Measurements from ENCODE around the gene PNRC1.
A peak's percentile ranks its signal among the peaks of the same experiment; 100 is the strongest.
"Not testable (repeated sequence)": the region's sequence is repeated elsewhere in the genome, so short reads cannot be mapped to it uniquely, and the experiment has no call there.

Gene PNRC1

GRCh38 chr6:89058627-89059026 lies 21.9 kb upstream of the PNRC1 start:
- DNase-seq, result no peak

- no peak for DNase-seq
Measured at GRCh38 chr6:89059227-89059626, 21.3 kb upstream of the PNRC1 start.

- no peak for DNase-seq
Measured at GRCh38 chr6:89063881-89064280, 16.7 kb upstream of the PNRC1 start.

- not testable (repeated sequence) for DNase-seq
Measured at GRCh38 chr6:89064931-89065330, 15.6 kb upstream of the PNRC1 start.

GRCh38 chr6:89066121-89066520 lies 14.4 kb upstream of the PNRC1 start:
- not testable (repeated sequence) for DNase-seq

GRCh38 chr6:89066940-89067646 lies 13.5 kb upstream of the PNRC1 start:
- no peak for DNase-seq

GRCh38 chr6:89067796-89068195 lies 12.8 kb upstream of the PNRC1 start:
- peak in 1 of 56 donors; percentile 8 for DNase-seq

- no peak for DNase-seq
Measured at GRCh38 chr6:89068695-89069094, 11.9 kb upstream of the PNRC1 start.

GRCh38 chr6:89069536-89070163 lies 10.9 kb upstream of the PNRC1 start:
- no peak for DNase-seq

- DNase-seq, result no peak
Measured at GRCh38 chr6:89071036-89071435, 9.5 kb upstream of the PNRC1 start.

- DNase-seq, result peak in 17 of 56 donors; percentile 3 to 38 (median 15)
Measured at GRCh38 chr6:89073014-89073620, 7.4 kb upstream of the PNRC1 start.

- no peak for DNase-seq
Measured at GRCh38 chr6:89073840-89074239, 6.7 kb upstream of the PNRC1 start.

GRCh38 chr6:89079511-89080234 lies 878 bp upstream of the PNRC1 start:
- peak in 35 of 56 donors; percentile 2 to 70 (median 23) for DNase-seq

GRCh38 chr6:89081129-89081422 lies 525 bp downstream of the PNRC1 start:
- DNase-seq, result peak in 1 of 56 donors; percentile 65

GRCh38 chr6:89081423-89082322 lies 1.1 kb downstream of the PNRC1 start:
- peak; percentile 55 to 99 (median 95) for DNase-seq

- no peak for DNase-seq
Measured at GRCh38 chr6:89082486-89082891, 1.9 kb downstream of the PNRC1 start.

GRCh38 chr6:89084542-89084941 lies 4.0 kb downstream of the PNRC1 start:
- DNase-seq, result no peak

- no peak for DNase-seq
Measured at GRCh38 chr6:89084954-89085353, 4.4 kb downstream of the PNRC1 start.

- no peak for DNase-seq
Measured at GRCh38 chr6:89085409-89086205, 5.1 kb downstream of the PNRC1 start.

GRCh38 chr6:89087881-89088280 lies 7.3 kb downstream of the PNRC1 start:
- DNase-seq, result no peak

Measured in nucleus accumbens (tissue), 56 donors.